ENCODE measurements around the gene SBNO2. TPM values are rescaled to one million over a fixed set of nuclear protein-coding genes. Genes with fewer than 3 reads are reported as not detected.

Gene SBNO2
- total and polyA plus RNA-seq, 2 of the 4 experiments (the other 2 are of a cell fraction): 13.4 to 40.5 TPM

- Histone ChIP-seq H3K4ac (ENCODE audit: low read depth, low read length) (no peak overlapping the region), H3K27ac (ENCODE audit: insufficient read depth, low read length) (no peak overlapping the region), H2BK120ac (ENCODE audit: low read depth, low read length) (no peak overlapping the region), H3K18ac (ENCODE audit: low read depth, low read length) (no peak overlapping the region), H2AK9ac (replicated peaks; ENCODE audit: low read depth, low read length, poor library complexity) (peak overlapping the region; percentile 24), H2BK5ac (ENCODE audit: low read depth, low read length, poor library complexity, severe bottlenecking) (no peak overlapping the region), H3K27me3 (ENCODE audit: control insufficient read depth, insufficient read depth, low read length) (no peaks in the 10 kb centered on the region), H3K23ac (ENCODE audit: low read depth, low read length) (no peak overlapping the region), H4K5ac (ENCODE audit: low read depth, low read length) (no peak overlapping the region), H3K4me3 (ENCODE audit: insufficient read depth, low read depth, low read length) (no peak overlapping the region), H3K9me3 (ENCODE audit: control insufficient read depth, insufficient read depth, low read length) (no peaks in the 10 kb centered on the region), H3K9ac (ENCODE audit: low read depth, low read length) (no peak overlapping the region), H2BK20ac (ENCODE audit: low read depth, low read length) (no peak overlapping the region), H4K8ac (ENCODE audit: low read depth in 2 of 2, low read length in 2 of 2) (no peak overlapping the region), H3K36me3 (ENCODE audit: control insufficient read depth, insufficient read depth, low read length) (peaks cover 25% of the 10 kb centered on the region), H4K91ac (ENCODE audit: insufficient read depth, low read depth, low read length) (no peak overlapping the region), H3K9me1 (ENCODE audit: insufficient read depth, low read length) (peaks cover 4% of the 10 kb centered on the region; the same call in 1 of the 2 replicates), H2BK15ac (ENCODE audit: low read depth, low read length) (no peak overlapping the region), H2AFZ (replicated peaks; ENCODE audit: low read length, poor library complexity) (no peak overlapping the region), H2AK5ac (ENCODE audit: low read depth, low read length) (no peak overlapping the region), H3K4me1 (ENCODE audit: control insufficient read depth, insufficient read depth, low read length) (peaks cover 7% of the 10 kb centered on the region), H3K79me1 (ENCODE audit: low read depth in 1 of 2, low read length in 2 of 2) (peaks cover 9 to 57% of the 10 kb centered on the region in 2 experiments), H3K56ac (ENCODE audit: extremely low read depth, insufficient read depth, low read length) (no peak overlapping the region), H3K4me2 (ENCODE audit: low read depth, low read length) (no peak overlapping the region), H4K20me1 (ENCODE audit: insufficient read depth, low read length) (peaks cover 81% of the 10 kb centered on the region), H3K14ac (replicated peaks; ENCODE audit: low read depth, low read length) (no peak overlapping the region)
- ChIA-PET POLR2A (ENCODE audit: unreplicated experiment) (no interaction called here), CTCF (no interaction called here)
- TF ChIP-seq CHD1 (IDR thresholded peaks at IDR 0.05; ENCODE audit: low read depth, low read length) (no peak), RAD21 (IDR thresholded peaks at IDR 0.05; ENCODE audit: low read length) (no peak), MXI1 (IDR thresholded peaks at IDR 0.05; ENCODE audit: borderline replicate concordance, low read depth, low read length) (no peak), NFE2L2 (IDR thresholded peaks at IDR 0.05; ENCODE audit: low read depth, low read length) (no peak), CTCF (conservative IDR thresholded peaks at IDR 0.05; ENCODE audit: low read depth, low read length) (no peak), MAZ (IDR thresholded peaks at IDR 0.05; ENCODE audit: borderline replicate concordance, low read depth, low read length) (no peak), RFX5 (IDR thresholded peaks at IDR 0.05; ENCODE audit: low read depth, low read length) (no peak), MAFK (IDR thresholded peaks at IDR 0.05; ENCODE audit: low read depth, low read length) (no peak), USF2 (IDR thresholded peaks at IDR 0.05; ENCODE audit: low read depth, low read length) (no peak), CEBPB (IDR thresholded peaks at IDR 0.05; ENCODE audit: low read depth, low read length) (no peak), SMC3 (IDR thresholded peaks at IDR 0.05; ENCODE audit: low read depth, low read length) (no peak), POLR2A (IDR thresholded peaks at IDR 0.05; ENCODE audit: low read depth, low read length) (no peak), RCOR1 (IDR thresholded peaks at IDR 0.05; ENCODE audit: insufficient replicate concordance, low read length) (no peak), BHLHE40 (IDR thresholded peaks at IDR 0.05; ENCODE audit: low read depth, low read length) (no peak), ELK1 (IDR thresholded peaks at IDR 0.05; ENCODE audit: borderline replicate concordance, low read depth, low read length) (no peak), FOS (IDR thresholded peaks at IDR 0.05; ENCODE audit: low read depth, low read length) (no peak)
- no TSS peak for BruUV-seq (replicated peaks)
- intact Hi-C loops (cut with micrococcal nuclease): no loop called here
- 96% methylated on average over 22 of the region's 41 CpGs; no CpG with 5 or more reads in 1 of the 2 experiments for WGBS, 2 experiments (ENCODE audit: extremely low coverage in 2 of 2, insufficient read length in 1 of 2)
- in situ Hi-C loops (cut with MboI; ENCODE audit: low sequenced_read_pairs): no loop called here
- DNase-seq (no peak), ATAC-seq (ENCODE audit: low read depth) (no peak)
- dilution Hi-C loops (cut with HindIII; ENCODE audit: low sequenced_read_pairs, unreplicated experiment): no loop called here
Observed at GRCh38 chr19:1163283-1163933, 10.7 kb downstream of the SBNO2 start.

All from IMR-90 (cell line).